ENCODE data around the gene KNCN. TPM values are rescaled to one million over a fixed set of nuclear protein-coding genes. Genes with fewer than 3 reads are reported as not detected.

KNCN gene
- total RNA-seq, 1 donor from 2014 or later, result not detected

DNA sequence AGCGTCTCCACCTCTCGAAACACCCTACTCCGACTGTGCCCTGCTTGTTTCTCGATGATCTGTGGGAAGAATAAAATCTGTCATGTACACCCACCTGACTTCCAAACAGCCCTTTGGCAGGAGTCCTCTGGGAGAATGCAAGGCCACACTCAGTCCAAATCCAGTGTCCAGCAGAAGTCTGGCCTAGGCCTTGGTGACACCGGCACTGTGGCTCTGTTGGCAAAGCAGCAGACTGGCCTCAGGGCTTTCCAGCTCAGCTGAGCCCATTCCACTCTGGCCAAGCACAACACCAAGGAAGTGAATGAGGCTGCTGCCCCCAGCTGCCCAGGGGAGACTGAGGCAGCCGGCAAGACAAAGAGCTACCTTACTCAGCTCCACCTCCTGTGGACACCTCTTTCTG, 25.1 kb upstream of the KNCN start:
- peaks cover 23% of the 10 kb centered on the region for H3K36me3 Mint-ChIP-seq (ENCODE audit: unreplicated experiment)
- H3K4me1 Mint-ChIP-seq (ENCODE audit: unreplicated experiment), result no peaks in the 10 kb centered on the region
- no peak overlapping the region for H3K4me3 Mint-ChIP-seq (ENCODE audit: unreplicated experiment)
- no peak for DNase-seq (ENCODE audit: extremely low spot score, unreplicated experiment)
- H3K27me3 Mint-ChIP-seq (ENCODE audit: unreplicated experiment), result no peaks in the 10 kb centered on the region
- TF ChIP-seq, protein P1, sequence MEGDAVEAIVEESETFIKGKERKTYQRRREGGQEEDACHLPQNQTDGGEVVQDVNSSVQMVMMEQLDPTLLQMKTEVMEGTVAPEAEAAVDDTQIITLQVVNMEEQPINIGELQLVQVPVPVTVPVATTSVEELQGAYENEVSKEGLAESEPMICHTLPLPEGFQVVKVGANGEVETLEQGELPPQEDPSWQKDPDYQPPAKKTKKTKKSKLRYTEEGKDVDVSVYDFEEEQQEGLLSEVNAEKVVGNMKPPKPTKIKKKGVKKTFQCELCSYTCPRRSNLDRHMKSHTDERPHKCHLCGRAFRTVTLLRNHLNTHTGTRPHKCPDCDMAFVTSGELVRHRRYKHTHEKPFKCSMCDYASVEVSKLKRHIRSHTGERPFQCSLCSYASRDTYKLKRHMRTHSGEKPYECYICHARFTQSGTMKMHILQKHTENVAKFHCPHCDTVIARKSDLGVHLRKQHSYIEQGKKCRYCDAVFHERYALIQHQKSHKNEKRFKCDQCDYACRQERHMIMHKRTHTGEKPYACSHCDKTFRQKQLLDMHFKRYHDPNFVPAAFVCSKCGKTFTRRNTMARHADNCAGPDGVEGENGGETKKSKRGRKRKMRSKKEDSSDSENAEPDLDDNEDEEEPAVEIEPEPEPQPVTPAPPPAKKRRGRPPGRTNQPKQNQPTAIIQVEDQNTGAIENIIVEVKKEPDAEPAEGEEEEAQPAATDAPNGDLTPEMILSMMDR (IDR thresholded peaks at IDR 0.05), result no peak
- no peaks in the 10 kb centered on the region for H3K9me3 Mint-ChIP-seq (ENCODE audit: unreplicated experiment)
- H3K27ac Mint-ChIP-seq (ENCODE audit: unreplicated experiment), result no peak overlapping the region

DNA sequence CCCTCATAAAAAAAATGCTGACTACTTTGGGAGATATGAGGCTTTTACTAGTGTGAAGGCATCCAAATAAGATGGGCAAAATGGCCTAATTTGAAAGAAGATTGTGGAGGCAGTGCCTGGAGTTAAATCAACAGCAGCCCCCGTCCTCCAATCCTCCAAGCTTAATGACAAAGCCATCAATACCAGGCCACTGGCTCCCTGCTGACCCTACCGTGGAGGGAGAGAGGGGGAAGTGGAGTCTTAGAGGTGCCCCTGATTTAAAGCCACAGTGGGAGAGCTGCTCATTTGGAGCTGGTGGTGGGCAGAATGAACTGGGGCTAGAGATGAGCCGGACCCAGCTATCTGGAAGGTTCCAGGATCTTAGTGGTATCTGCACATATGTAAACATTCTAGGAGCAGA, 24.3 kb upstream of the KNCN start:
- H3K36me3 Mint-ChIP-seq (ENCODE audit: unreplicated experiment), result peaks cover 20% of the 10 kb centered on the region
- no peaks in the 10 kb centered on the region for H3K27me3 Mint-ChIP-seq (ENCODE audit: unreplicated experiment)
- no peak overlapping the region for H3K4me3 Mint-ChIP-seq (ENCODE audit: unreplicated experiment)
- H3K4me1 Mint-ChIP-seq (ENCODE audit: unreplicated experiment), result no peaks in the 10 kb centered on the region
- H3K9me3 Mint-ChIP-seq (ENCODE audit: unreplicated experiment), result no peaks in the 10 kb centered on the region
- no peak for DNase-seq (ENCODE audit: extremely low spot score, unreplicated experiment)
- TF ChIP-seq, protein P1 (IDR thresholded peaks at IDR 0.05), result no peak
- no peak overlapping the region for H3K27ac Mint-ChIP-seq (ENCODE audit: unreplicated experiment)

DNA sequence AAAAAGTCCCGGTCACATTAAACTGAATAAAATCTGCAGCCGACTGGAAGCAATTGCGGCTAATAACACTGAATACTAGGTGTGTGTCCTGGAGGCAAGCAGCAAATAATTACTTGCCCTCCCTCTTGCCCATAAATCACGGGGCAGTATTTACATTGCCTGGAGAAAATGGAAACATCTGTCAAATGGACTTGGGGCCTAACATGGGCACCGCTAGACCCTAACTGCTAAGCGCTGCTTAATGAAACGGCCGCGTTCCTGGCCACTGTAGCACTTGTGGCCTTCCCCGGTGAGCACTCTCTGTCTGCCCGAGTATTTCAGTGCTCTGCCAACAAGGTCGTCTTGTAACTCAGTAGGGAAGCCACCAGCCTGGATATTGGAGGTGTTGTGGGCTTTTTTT, 23.9 kb upstream of the KNCN start:
- Mint-ChIP-seq H3K9me3 (ENCODE audit: unreplicated experiment) (no peaks in the 10 kb centered on the region), H3K36me3 (ENCODE audit: unreplicated experiment) (peaks cover 16% of the 10 kb centered on the region), H3K4me3 (ENCODE audit: unreplicated experiment) (no peak overlapping the region), H3K4me1 (ENCODE audit: unreplicated experiment) (no peaks in the 10 kb centered on the region), H3K27ac (ENCODE audit: unreplicated experiment) (no peak overlapping the region), H3K27me3 (ENCODE audit: unreplicated experiment) (no peaks in the 10 kb centered on the region)
- no peak for DNase-seq (ENCODE audit: extremely low spot score, unreplicated experiment)
- TF ChIP-seq, protein P1 (IDR thresholded peaks at IDR 0.05), result no peak

DNA sequence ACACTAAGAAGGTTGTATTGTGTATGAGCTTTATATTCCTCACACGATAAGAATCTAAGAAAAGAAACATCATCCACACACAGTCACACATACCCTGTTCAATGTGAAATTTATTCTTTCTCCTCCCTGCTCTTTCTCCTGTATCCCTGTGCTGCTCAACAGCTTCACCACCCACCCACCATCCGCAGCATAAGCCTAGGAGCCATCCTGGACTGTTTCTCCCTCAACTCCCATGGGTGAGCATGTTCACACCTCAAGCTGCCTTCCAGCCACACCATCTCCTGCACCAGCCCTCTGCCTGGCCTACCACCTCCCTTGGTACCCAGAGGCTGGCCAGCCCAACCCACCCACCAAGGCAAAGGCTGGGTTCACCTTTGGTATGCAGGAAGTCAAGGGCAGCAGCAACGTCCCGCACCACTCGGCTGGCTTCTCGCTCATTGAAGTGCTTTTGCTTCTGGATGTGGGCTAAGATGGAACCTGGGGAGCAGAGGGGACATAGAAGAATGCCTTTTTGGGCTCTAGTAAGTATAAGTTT, 20.3 kb upstream of the KNCN start:
- peaks cover 16% of the 10 kb centered on the region for H3K36me3 Mint-ChIP-seq (ENCODE audit: unreplicated experiment)
- H3K27me3 Mint-ChIP-seq (ENCODE audit: unreplicated experiment), result no peaks in the 10 kb centered on the region
- H3K4me3 Mint-ChIP-seq (ENCODE audit: unreplicated experiment), result no peak overlapping the region
- TF ChIP-seq, protein P1 (IDR thresholded peaks at IDR 0.05), result no peak
- H3K27ac Mint-ChIP-seq (ENCODE audit: unreplicated experiment), result no peak overlapping the region
- no peak for DNase-seq (ENCODE audit: extremely low spot score, unreplicated experiment)
- no peaks in the 10 kb centered on the region for H3K4me1 Mint-ChIP-seq (ENCODE audit: unreplicated experiment)
- no peaks in the 10 kb centered on the region for H3K9me3 Mint-ChIP-seq (ENCODE audit: unreplicated experiment)

DNA sequence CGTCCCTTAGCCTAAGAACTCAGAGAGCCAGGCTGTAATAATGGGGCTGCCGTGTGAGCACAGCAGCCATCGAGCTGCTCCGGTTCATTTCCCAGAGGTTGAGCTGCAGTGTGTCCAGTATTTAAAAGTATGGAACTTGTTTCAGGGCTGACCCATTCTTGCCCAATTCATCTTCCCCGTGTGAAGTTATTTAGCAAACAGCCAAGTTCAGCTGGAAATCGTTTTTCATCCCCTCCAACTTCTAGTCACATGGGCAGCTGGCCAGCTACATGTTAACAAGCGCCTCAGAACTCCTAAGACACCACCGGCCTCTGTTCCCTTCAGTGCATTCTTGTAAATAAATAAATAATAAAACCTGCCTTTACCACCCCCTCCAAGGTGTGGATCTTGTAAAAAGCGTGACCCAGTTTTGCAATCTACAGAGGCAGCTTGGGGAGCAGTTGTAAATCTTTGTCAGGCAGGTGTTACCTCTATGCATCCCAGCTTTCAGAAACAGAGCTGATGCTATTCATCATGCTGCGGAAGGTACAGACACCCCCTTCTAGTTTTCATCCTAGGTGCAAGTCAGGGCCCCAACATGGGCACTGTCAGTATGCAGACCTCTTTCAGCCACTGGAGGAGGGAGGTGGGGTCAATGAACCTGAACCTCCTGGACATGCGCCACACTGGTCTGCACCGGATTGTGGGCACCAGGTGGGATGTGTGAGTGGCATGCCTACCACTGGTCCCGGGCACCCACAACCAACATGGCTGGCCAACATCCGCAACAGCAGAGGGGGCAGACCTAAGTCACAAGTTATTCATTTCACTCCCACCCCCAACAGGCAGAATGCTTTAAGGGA, 18.7 kb upstream of the KNCN start:
- H3K9me3 Mint-ChIP-seq (ENCODE audit: unreplicated experiment), result no peaks in the 10 kb centered on the region

More for the DNA sequence above, 18.7 kb upstream of the KNCN start:
- no peaks in the 10 kb centered on the region for H3K27me3 Mint-ChIP-seq (ENCODE audit: unreplicated experiment)
- H3K4me1 Mint-ChIP-seq (ENCODE audit: unreplicated experiment), result no peaks in the 10 kb centered on the region
- no peak overlapping the region for H3K27ac Mint-ChIP-seq (ENCODE audit: unreplicated experiment)
- DNase-seq (ENCODE audit: extremely low spot score, unreplicated experiment), result no peak
- no peak overlapping the region for H3K4me3 Mint-ChIP-seq (ENCODE audit: unreplicated experiment)
- peaks cover 22% of the 10 kb centered on the region for H3K36me3 Mint-ChIP-seq (ENCODE audit: unreplicated experiment)
- TF ChIP-seq, protein P1 (IDR thresholded peaks at IDR 0.05), result no peak
